Kidney (tissue), 14 donors: ENCODE measurements around the gene RNF126. TPM values are rescaled to one million over a fixed set of nuclear protein-coding genes. Genes with fewer than 3 reads are reported as not detected.

Experiments
- DNase-seq, 5 donors: peaks; one replicate each; pipeline ENCODE4 v3.0.0-alpha.2; 2013 to 2020
- FAIRE-seq: peaks from 2 replicates; lab custom pipeline; 2012; peaks lifted over from hg19 to GRCh38; lab: Jason Lieb, UNC
- H3K27ac ChIP-seq, 2 donors: one replicate each; pipeline ENCODE4 v1.7.0; 2013; ENCODE audit warnings: low read depth in 2 of 2, low read length in 2 of 2, inconsistent platforms in 1 of 2
- H3K27me3 ChIP-seq: one replicate; pipeline ENCODE4 v1.7.1; 2013; ENCODE audit warnings: low read length, inconsistent platforms; ENCODE audit not compliant: control insufficient read depth, insufficient read depth
- H3K36me3 ChIP-seq, 3 donors: one replicate each; pipeline versions ENCODE4 v1.7.0 to v1.7.1; 2013; ENCODE audit warnings: low read length in 3 of 3, control low read depth in 1 of 3, inconsistent platforms in 1 of 3; ENCODE audit not compliant: insufficient read depth in 3 of 3, control insufficient read depth in 2 of 3
- H3K4me1 ChIP-seq, 3 donors: one replicate each; pipeline versions ENCODE4 v1.7.0 to v1.7.1; 2013; ENCODE audit warnings: low read length in 3 of 3, inconsistent platforms in 1 of 3, low read depth in 1 of 3; ENCODE audit not compliant: control insufficient read depth in 2 of 3, insufficient read depth in 2 of 3
- H3K4me3 ChIP-seq, 3 donors: one replicate each; pipeline versions ENCODE4 v1.7.0 to v1.8.1; 2013; ENCODE audit warnings: low read length in 3 of 3, control low read depth in 1 of 3, inconsistent platforms in 1 of 3
- H3K9ac ChIP-seq, 3 donors: one replicate each; pipeline versions ENCODE4 v1.7.0 to v1.7.1; 2013; ENCODE audit warnings: low read length in 3 of 3, control low read depth in 1 of 3, inconsistent platforms in 1 of 3
- H3K9me3 ChIP-seq, 3 donors: one replicate each; pipeline versions ENCODE4 v1.7.0 to v1.7.1; 2013; ENCODE audit warnings: low read length in 3 of 3, control low read depth in 1 of 3, inconsistent platforms in 1 of 3; ENCODE audit not compliant: control insufficient read depth in 2 of 3, insufficient read depth in 1 of 3
- intact Hi-C: fragments of 100-400 bp; cut with DNase I; formaldehyde crosslinking; loops from one replicate; pipeline ENCODE4 v1.11.1; 2022
- polyA plus RNA-seq: library from polyadenylated mRNA; stranded (reverse); fragments of 350-450 nt; fragmentation: Illumina TruSeq; extraction: RNeasy Lipid Tissue Mini Kit (QIAGEN cat#74804); gene quantifications from one replicate; pipeline ENCODE4 v1.2.3, GENCODE V29; 2014; ENCODE audit warnings: low read depth, low replicate concordance; ENCODE audit not compliant: insufficient read depth
- total RNA-seq: library from RNA; stranded (reverse); fragmentation: NEBNext Ultra II Directional; extraction: Animal tissue kit (Norgen Biotek cat#: 25700); gene quantifications from one replicate; pipeline ENCODE4 v1.2.1, GENCODE V29; 2021
- TF ChIP-seq, protein P1 (sequence below): IDR thresholded peaks from 3 replicates; pipeline ENCODE4 v1.5.1; 2012; ENCODE audit warnings: mild to moderate bottlenecking, moderate library complexity, borderline replicate concordance; ENCODE audit not compliant: insufficient read depth; ENCODE audit errors: extremely low read depth
- donor health status: control.
- donor health status: control.
- donor health status: control.
- donor health status: control.
- donor health status: control.
- donor health status: DM: yes; HTN: yes; CAD: no.
- donor health status: Normal renal cell carcinoma (clear cell type).

Gene RNF126
- total and polyA plus RNA-seq, 2 donors from 2014 or later = 33.3 to 38.0 TPM

GRCh38 chr19:688992-689391 is 26.0 kb upstream of the RNF126 start:
- Histone ChIP-seq H3K9me3 (no peaks in the 10 kb centered on the region), H3K36me3 (no peaks in the 10 kb centered on the region), H3K27me3 (no peaks in the 10 kb centered on the region), H3K9ac (no peak overlapping the region), H3K27ac (no peak overlapping the region), H3K4me3 (no peak overlapping the region), H3K4me1 (no peaks in the 10 kb centered on the region)
- intact Hi-C loops = no loop called here
- no peak for FAIRE-seq
- DNase-seq = no peak
- TF ChIP-seq, protein P1, sequence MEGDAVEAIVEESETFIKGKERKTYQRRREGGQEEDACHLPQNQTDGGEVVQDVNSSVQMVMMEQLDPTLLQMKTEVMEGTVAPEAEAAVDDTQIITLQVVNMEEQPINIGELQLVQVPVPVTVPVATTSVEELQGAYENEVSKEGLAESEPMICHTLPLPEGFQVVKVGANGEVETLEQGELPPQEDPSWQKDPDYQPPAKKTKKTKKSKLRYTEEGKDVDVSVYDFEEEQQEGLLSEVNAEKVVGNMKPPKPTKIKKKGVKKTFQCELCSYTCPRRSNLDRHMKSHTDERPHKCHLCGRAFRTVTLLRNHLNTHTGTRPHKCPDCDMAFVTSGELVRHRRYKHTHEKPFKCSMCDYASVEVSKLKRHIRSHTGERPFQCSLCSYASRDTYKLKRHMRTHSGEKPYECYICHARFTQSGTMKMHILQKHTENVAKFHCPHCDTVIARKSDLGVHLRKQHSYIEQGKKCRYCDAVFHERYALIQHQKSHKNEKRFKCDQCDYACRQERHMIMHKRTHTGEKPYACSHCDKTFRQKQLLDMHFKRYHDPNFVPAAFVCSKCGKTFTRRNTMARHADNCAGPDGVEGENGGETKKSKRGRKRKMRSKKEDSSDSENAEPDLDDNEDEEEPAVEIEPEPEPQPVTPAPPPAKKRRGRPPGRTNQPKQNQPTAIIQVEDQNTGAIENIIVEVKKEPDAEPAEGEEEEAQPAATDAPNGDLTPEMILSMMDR = no peak

DNA sequence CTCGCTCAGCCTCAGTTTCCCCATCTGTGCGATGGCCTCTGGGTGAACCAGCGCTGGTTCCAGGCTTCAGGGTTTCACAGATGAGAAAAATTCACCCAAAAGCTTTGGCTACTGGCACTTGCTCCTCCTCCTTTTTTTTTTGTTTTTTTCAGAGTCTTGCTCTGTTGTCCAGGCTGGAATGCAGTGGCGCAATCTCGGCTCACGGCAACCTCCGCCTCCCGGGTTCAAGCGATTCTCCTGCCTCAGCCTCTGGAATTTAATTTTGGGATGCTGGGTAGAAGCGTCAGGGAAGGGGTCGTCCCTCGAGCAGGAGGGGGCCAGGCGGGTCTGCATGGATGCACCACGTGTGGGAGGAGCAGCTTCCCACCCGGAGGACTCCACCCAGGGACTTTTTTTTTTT is 25.2 kb upstream of the RNF126 start:
- no peak overlapping the region for H3K9ac ChIP-seq
- H3K4me3 ChIP-seq = no peak overlapping the region
- FAIRE-seq = no peak
- intact Hi-C loops = no loop called here
- no peaks in the 10 kb centered on the region for H3K27me3 ChIP-seq
- no peaks in the 10 kb centered on the region for H3K4me1 ChIP-seq
- DNase-seq = peak in 1 of 5 donors; percentile 69
- no peaks in the 10 kb centered on the region for H3K9me3 ChIP-seq
- TF ChIP-seq, protein P1 = no peak
- no peaks in the 10 kb centered on the region for H3K36me3 ChIP-seq
- H3K27ac ChIP-seq = no peak overlapping the region

GRCh38 chr19:687569-688166 is 24.7 kb upstream of the RNF126 start:
- H3K4me1 ChIP-seq = no peaks in the 10 kb centered on the region
- H3K27me3 ChIP-seq = no peaks in the 10 kb centered on the region
- intact Hi-C loops = no loop called here
- TF ChIP-seq, protein P1 = no peak
- DNase-seq (no peak), FAIRE-seq (no peak)
- no peaks in the 10 kb centered on the region for H3K36me3 ChIP-seq
- H3K9ac ChIP-seq = no peak overlapping the region
- no peaks in the 10 kb centered on the region for H3K9me3 ChIP-seq
- no peak overlapping the region for H3K4me3 ChIP-seq
- H3K27ac ChIP-seq = no peak overlapping the region
